ENCODE data around the gene CCDC197.

Gene CCDC197

DNA sequence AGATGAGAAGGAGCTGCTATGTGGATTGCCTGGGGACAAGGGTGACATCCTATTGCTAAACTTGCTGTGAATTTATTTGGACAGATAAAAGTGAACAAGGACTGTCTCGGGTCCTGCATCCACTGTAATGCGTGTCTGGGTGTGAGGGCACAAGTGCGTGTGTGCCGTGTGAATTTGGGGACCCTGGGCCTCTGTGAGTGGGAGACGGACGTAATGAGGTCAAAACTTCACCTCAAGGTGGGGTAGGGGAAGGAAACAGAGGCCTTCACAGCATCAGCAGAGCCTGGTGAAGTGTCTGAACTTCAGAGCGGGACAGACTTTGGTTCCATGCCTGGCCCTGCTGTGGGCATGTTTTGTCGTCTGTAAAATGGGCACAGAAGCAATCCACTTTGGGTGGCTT, 35.5 kb upstream of the CCDC197 start:
- DNase-seq: no peak

DNA sequence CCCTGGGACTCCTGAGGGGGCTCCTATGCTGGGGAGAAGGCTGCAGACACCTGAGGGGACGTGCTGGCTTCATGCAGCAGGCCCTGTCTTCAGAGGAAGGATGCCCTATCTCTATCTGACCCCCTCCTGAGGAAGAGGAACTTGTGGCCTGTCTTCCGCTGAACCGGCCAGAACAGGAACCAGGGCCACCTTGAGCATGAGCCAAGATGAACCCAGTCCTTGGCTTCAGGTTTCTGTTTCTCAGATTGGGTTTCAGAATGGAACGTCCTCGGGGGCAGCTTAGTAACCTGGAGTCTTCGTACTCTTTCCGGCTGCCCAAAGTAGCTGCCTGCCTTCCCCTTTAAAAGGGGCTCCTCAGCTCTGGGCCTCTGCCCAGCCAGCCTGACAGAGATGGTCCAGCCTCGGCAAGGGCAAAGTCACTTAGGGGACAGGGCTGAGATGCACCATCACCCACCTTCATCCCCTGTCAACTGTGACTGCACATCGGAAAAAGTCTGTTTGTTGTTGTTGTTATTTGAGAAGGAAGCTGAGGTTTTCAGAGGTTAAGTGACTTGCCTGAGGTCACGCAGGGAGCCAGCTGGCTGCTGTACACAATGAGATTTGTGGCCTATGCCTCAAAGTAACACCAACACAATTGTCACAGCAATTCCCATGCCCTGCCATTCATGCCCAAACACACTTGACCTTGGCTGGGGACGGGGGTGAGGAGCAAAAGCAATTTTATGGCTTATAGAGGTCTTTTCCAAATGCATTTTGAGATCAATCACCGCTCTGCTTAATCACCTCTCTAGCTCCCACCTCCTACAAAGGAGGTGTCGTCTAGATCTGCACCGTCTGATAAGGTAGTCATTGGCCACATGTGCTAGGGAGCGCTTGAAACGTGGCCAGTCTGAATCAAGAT, 34.1 kb upstream of the CCDC197 start:
- DNase-seq: peak; percentile 67

DNA sequence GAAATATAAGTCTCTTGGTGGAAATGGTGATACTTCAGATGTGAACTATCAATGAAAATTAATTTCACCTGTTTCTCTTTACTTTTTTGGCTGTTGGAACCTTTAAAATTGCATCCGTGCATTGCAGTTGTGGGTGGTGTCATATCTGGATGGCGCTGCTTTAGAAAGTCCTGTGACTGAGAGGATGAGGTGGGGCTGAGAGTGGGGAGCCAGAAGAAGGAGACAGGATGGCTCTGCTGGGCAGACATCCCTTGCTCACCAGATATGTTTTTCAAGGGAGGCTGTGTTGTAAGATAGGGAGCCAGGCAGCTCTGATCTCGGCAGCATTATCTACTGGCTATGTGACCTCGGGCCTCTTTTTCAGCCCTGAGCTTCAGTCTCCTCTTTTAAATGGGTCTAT, 33.4 kb upstream of the CCDC197 start:
- DNase-seq: no peak

DNA sequence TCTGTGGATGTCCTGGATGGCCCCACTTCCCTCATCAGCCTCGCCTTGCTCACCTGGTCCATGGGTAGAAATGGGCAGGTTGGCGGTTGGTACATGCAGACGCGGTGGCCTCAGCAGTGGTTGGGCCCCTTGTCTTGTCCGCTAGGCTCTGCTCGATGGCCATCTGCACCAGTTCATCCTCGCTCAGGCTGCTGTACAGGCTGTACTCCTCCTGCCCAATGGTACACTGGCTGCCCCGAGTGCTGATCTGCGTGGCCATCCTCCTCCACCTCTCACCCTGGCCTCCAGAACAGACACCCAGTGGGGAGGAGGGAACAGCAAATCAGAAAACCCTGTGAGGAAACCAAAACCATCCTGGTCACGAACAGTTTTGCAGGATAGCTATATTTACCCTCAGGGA, 32.8 kb upstream of the CCDC197 start:
- no peak for DNase-seq

DNA sequence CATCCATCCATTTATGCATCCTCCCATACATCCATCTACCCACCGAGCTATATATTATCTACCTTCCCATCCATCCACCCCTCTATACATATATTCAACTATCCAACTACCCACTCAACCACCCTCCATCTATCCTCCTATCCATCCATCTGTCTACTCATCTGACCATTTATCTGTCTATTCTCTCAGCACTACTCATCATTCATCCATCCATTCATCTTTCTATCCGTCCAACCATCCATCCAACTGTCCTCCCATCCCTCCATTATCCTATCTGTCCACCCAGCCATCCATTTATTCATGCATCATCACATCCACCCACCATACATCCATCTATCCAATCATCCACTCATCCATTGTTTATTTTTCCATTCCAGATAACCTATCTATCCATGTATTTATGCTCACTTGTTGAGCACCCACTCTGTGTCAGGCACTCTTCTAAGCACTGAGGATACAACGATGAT, 32.2 kb upstream of the CCDC197 start:
- no peak for DNase-seq

DNA sequence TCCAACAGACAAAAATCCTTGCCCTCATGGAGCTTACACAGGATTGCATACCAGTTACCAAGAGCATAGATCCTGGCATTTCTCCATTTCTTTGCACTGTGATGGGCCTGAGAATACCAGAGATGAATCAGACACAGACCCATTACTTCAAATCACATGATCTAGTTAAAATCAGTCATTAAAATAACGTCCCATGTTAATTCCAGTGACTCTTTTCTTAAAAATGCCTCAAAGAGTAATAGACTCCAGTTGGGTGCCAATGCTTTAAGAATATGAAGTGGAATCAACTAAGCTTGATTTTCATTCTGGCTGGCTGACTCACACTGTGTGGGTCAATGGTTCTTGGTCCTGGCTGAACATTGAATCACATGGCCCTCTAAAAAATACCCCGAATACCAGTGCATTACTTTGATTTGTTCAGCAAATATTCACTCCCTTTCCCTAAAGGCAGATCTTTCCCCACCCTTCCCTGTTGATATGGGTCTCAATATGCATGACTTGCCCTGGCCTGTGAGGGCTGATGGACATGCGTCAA, 31.7 kb upstream of the CCDC197 start:
- DNase-seq: no peak

DNA sequence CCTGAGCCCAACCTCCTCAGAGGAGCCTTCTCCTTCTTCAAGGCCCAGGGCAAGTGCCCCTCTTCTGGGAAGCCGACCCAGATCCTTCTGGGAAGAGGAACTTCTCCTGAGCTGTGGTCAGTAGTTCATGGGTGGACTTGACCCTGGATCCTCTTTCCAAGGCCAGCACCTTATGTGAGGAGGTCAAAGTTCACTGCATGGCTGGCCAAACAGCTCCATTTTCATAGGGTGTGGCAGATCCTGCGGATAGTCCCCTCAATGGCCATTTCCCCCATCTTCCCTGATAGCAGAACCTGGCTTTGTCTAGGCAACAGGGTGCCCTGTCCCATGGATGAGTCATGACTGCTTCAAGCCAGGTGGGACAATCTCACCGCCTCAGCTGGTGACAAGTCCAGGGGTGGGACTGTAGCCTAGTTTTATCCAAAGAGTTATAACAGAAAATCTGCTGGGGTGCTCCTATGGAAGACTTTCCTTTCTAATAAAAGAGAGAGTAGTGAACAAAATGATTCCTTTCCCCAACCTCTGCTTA, 31.1 kb upstream of the CCDC197 start:
- DNase-seq: no peak

DNA sequence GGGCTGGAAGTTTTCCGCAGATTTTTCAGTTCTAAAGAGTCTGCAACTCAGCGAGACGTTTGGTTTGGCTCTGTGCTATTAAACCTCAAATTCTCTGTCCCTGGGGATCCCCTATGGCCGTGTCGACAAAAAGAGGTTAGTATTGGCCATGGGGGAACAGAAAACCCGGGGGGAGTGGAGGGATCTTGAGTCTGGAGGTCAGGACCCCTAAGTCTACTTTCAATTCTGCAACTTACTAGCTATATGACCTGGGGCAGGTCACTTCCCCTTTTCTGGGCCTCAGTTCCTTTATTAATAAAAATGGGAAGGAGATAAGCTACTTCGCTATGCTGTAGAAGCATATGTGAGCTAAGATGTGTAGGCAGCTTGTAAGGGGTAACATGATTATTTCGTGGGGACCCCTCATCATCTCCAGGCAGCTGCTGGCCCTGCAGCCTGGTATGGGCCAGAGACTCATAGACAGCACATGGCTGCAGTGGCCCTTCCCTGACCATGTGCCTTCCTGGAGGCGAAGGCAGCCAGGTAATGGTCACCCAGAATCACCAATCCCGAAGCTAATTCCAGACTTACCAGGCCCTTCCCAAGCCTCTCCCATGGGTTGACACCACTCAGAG, 29.4 kb upstream of the CCDC197 start:
- no peak for DNase-seq

DNA sequence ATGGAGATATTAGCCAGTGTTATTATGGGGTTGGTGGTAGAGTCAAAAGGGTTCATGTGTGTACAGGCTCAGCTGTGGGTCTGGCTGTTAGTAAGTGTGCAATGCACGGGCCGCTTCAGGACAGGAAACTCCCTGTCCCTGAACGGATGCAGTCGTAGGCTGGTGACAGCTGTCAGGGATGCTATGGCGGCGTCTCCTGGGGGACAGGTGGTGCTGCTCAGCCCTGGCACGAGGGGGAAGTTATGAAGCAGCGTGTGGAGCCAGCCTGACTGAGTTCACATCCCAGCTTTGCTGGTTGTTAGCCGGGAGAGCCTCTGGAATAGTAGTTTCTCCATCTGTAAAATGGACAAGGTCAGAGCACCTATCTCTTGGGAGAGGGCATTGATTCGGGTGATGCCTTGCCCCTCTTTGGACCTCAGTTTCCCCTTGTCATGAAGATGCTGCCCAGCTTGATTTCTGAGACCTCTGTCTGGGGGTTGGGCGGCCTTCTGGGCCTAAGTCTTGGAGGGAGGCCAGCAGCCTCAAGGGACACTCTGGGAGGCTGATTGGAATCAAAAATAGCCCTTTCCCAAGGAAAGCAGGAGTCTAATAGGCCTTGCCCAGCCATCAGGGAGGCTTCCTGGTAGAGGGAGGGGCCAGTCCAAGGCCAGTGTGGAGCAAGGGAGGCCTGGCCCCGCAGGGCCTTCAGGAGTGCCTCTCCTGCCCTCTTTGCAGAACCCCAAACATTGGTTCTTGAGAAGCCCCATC, 27.8 kb upstream of the CCDC197 start:
- DNase-seq: no peak

DNA sequence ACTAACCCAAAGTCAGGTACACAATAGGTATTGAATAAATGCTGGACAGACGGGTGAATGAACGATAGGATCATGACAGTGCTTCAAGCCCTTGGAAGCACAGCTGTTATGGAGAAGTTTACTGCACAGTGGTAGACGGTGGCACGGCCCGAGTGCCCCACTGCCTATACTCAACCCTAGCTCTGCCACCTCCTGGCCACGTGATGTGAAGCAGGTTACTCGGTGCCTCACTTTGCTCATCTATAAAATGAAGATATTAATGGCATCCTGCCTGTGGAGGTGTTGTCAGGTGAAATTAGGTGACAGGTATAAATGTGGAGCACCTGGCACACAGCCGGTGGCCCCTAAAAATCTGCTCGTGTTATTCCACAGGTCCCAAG, 26.5 kb upstream of the CCDC197 start:
- DNase-seq: peak; percentile 85

DNA sequence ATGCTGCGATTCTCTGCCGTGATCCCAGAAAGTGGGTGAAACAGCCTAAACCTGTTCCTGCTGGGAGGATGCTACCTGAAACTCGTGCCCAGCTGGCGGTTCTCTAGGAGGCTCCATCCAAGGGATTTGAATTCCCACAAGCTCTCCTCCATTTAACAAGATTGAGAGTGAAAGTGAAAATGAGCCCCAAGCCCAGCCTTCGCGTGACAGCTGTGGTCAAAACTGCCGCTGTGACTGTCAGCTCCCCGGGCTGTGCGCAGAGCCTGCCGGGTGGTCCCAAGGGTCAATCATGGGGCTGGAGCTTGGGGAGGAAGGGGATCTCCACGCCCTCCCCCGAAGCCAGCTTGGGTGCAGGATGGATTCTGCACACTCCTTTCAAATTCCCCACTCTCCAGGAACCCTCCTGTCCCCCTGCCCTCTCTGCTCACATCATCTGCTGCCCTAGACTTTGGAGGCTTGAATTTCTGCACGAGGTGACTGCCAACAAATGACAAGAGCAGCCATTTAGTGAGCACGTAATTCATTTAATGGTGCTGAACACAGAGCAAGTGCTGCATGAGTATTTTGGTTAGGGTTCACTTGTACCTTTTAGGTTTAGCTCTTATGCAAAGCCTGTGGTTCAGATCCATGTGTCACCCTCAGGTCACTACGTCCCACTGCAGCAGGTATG, 26.0 kb upstream of the CCDC197 start:
- DNase-seq: peak; percentile 69

DNA sequence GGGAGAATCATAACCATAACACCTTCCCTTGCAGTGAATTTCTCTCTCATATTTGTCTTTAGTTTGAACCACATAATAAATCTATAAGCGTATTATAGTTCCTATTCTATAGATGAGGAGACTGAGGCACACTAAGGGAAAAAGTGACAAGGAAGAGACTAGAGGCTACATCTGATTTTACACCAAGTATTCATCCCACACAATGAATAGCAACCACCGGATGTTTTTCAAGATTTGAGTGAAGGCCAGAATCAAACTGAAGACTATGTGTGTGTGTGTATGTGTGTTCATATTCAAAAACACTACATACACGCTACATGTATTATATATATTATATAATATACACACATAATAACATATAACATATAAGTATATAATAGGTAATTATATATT, 25.5 kb upstream of the CCDC197 start:
- DNase-seq: no peak

DNA sequence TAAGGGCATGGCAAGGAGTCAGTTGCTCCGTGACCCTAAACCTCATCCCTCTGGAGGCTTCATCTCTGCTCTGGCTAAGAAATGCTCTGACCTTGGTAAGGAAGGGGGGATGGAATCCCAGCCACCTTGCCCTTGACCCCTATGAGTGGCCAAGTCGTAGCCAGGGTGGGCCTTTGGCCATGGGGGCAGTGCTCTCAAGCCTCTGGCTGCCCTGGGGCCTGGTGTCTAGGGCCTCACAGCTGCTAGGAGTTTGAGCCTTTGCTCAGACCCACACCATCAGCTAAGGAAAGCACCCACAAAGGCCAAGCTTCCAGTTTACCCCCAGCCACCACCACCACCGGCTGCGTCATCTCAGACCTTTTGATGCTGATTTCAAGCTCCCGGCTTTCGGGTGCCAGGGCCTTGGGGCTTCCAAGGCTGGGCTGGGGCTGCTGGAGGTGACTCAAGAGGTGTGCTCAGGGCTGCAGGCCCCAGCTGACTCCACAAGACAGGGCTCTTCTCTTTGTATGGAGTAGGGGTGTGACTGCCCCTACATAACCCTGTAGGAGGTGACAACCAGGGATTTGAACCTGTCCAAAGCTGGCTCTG, 24.4 kb upstream of the CCDC197 start:
- no peak for DNase-seq

DNA sequence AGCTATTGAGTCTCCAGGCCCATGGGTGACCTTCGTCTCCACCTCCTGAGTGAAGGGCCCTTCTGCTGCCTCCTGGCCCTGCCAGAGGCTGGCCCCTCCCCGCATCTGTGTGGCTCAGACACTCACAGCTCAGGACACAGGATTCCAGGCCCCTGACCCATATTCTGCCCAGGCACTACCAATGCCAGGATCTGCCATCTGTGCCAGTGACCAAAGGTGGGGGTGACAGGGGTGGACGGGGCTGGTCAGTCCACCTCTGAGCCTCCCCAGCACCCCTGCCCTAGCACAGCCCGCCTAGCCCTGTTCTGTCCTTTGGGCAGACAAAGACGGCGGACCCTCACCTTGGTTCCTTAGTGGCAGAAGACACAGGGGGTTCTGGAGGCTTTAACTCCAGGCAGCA, 23.5 kb upstream of the CCDC197 start:
- DNase-seq: no peak

DNA sequence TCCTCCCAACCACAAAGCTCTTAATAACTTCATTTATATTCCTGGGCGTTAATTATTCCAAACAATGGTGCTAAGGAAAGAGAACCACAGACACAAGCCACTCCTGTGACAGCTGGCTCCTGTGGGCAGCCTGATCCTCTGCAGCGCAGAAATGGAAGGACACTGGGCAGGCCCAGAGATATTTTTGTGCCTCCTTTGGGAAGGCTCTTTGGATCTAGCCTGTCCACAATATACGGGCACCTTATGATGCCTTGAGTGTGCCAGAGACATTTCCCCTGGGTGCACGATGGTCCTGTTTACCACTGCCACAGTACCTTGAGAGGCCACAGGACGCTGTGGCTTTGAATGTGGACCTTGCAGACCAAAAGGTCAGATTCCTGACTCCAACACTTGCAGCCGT, 22.8 kb upstream of the CCDC197 start:
- DNase-seq: no peak

DNA sequence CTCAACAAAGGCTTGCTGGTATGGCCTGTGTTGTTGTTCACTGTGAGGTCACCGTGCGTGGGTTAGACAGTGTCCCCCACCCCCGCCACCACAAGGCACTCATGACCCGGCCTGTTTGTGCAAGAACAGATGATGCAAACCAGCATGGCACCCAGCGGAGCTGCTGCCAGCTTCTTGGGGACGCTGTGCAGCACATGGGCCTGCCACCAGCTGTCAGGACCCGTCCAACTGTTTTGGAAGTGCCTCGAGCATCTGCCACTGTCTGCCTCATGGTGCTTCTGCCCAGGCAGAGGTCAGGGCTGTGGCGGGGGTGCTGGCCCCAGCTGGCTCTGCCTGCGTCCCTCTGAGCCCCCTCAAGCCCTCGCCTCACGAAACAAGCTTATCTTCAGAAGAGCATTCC, 22.3 kb upstream of the CCDC197 start:
- no peak for DNase-seq

DNA sequence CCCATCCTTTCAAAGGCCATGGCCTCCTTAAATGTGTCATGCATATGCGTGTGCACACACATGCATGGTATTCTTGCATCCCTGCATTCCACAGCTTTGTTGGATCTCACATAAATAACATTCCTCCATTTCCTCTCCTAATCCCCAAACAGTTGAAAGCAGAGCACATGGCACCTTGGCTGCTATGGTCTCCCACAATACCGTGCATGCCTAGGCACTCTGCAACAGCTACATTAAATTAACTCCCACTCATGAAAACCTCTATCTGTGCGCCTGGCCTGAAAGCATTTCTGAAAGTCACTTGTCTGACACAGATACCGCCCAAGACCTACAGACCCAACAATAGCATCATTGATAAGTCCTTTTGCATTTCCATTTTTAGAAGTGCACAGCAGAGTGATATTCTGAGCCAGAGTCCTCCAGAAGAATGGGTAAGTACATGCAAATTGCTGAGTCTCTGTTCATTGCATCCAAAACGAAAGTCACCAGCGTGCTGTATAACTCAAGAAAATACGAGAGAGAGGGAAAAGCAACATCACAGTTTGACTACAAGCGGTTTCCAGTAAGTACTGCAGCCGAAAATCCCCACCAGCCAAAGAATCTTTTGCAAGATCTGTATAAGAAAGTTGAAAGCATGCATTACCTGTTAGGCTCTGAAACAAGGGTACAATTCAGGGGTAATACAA, 21.2 kb upstream of the CCDC197 start:
- DNase-seq: no peak

DNA sequence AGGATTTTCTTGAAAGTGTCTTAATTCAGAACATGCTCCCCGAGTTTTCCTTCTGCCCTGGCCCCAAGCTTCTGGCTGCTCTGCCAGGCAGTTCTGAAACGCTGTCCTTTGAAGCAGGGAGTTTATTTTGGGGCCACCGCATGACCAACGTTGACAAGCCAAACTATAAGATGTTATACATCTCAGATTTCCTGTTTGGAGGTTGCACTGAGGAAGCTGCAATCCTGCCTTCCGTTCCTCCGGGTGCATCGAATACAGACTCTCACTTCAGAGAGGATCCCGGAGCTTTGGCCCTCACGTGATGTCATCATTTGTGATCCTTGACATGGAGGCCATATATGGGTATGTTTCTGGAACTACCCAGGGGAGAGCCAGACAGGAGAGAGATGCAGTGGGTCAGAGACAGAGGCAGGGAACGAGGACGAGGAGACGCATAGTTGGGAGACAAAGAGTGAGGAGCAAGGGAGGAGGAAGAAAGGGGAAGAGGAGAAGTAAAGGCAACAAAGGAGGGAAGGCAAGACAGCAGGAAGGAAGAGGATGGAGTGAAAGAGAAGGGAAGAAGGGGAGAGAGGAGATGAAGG, 20.5 kb upstream of the CCDC197 start, which contains the start of gene ASB2:
Gene ASB2, minus strand, starts transcription at position 94 of the 581 bp plus-strand sequence. CDS start 12,031 bp downstream, outside the sequence.
- DNase-seq: no peak

DNA sequence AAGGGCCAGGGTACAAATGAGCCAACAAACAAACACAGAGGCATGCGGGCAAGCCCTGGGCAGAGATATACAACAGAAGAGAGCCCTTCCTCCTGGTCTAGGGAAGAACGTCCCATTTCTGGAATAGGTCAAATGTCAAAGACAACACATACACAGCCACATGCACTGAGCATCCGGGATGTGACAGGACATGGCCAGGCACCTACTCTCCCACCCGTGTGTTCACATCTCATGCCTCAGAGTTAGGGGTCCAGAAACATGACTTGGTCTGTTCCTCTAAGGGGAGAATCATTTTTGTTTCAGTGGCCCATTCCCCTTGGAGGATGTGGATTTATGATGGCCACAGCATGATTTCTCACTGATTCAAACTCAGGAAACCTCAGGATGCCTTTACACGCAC, 19.9 kb upstream of the CCDC197 start:
- DNase-seq: no peak

DNA sequence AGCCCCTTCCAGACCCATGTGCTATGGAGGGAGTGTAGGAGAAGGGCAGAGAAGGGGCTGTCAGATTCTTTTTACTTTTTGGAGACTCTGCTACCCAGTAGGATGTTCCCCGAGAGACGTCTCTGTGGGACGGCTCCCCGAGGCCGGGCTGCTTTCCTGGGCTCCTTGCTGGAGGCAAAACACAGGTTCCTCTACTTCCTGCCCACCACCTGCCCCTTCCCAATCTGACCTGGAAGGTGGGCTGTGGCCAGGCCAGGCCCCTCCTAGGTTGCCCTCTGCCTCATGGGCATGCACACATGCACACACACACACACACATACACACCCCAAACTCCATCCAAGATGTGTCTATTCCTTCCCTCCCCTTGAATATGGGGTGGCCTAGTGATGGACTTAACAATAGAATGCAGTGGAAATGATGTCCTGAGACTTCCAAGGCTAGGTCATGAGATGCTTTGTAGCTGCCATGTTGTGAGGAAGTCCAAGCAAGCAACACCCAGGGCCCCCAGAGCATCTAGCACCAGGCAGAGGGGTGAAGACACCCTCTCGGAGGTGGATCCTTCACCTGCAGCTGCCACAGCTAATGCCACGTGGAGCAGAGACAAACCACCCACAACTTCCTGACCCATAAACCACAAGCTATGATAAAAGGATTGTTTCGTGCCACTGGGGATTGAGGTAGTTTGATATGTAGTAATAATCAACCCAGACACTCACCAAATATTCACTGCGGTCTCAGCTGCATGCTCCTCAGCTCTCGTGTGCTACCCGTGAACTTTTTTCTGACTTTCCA, 19.1 kb upstream of the CCDC197 start:
- peak; percentile 81 for DNase-seq
